ENCODE results near the gene RPS6KB1. TPM values are rescaled to one million over a fixed set of nuclear protein-coding genes. Genes with fewer than 3 reads are reported as not detected.
"Not testable (repeated sequence)": the region's sequence is repeated elsewhere in the genome, so short reads cannot be mapped to it uniquely, and the experiment has no call there.

Gene RPS6KB1
- total and polyA plus RNA-seq, 2 donors (not counting 1 experiment from before 2014, with no cell fraction given) = 15.6 to 69.7 TPM

DNA sequence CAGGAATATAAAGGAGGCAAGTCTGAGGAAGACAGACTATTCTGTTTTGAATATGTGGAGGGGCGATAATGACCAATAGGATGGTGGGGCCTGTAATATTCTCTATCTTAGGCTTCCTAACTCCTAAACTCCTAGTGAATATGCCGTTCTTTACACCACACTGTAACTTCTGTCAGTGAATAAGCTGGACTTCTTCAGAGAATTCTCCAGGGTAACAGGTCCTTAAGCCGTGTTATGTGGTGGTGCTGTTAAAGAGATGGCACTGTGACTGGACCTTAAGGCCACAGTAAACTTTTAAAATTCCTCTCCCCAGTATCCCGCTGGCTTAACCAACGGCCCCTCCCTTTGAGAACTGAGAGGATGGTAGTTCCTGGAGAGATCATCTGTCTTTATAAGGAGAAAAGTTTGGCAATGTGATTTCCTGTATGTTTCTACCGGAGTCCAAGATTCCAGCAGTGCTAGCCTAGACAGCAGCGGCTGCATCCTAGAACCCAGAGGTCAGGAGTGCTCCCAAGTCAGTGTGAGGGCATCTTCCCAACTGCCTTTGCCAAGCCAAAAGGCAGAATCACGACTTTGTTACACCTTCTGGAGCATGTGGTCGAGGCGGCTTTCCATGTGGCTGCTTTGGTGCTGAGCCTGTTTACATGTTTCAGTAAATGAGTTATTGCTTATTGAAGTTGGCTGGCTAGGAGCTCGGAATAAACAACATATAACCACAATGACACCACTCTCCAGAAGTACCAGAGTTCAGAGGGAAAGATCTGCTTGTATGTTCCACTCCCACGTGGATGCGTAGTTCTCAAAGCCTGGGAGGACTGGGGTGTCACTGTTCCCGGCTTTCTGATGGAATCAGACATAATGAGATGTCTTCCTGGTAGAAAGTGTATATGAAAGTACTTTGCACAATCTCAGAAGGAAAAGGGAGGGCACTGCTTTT, 41.2 kb upstream of the RPS6KB1 start:
- no peaks in the 10 kb centered on the region for H3K79me2 ChIP-seq (ENCODE audit: control insufficient read depth, insufficient read depth, low read length)
- H3K27me3 ChIP-seq (replicated peaks in 1 of 4; ENCODE audit: control extremely low read depth in 1 of 4, control insufficient read depth in 3 of 4, insufficient read depth in 4 of 4, low read length in 3 of 4) = no peaks in the 10 kb centered on the region
- TF ChIP-seq CTCF (IDR thresholded peaks at IDR 0.05) (no peak), EZH2 (IDR thresholded peaks at IDR 0.05; ENCODE audit: borderline replicate concordance, insufficient read depth, low read depth, low read length, poor library complexity, severe bottlenecking) (no peak)
- H3K36me3 ChIP-seq (replicated peaks in 1 of 2; ENCODE audit: control extremely low read depth in 1 of 2, control insufficient read depth in 1 of 2, extremely low read depth in 1 of 2, insufficient read depth in 2 of 2, low read length in 1 of 2) = no peaks in the 10 kb centered on the region
- no peak overlapping the region for H3K4me3 ChIP-seq (ENCODE audit: control extremely low read depth in 1 of 5, extremely low read depth in 1 of 5, insufficient read depth in 1 of 5, low read depth in 2 of 5, low read length in 4 of 5)
- H3K27me3 Mint-ChIP-seq = no peaks in the 10 kb centered on the region
- 94% methylated on average over 8 of the region's 14 CpGs for whole genome bisulfite sequencing (ENCODE audit: insufficient coverage)
- H3K9ac ChIP-seq (ENCODE audit: low read length) = no peak overlapping the region
- ATAC-seq (ENCODE audit: low read depth) = no peak
- H3K27ac ChIP-seq (ENCODE audit: low read length in 2 of 2) = no peak overlapping the region
- no peaks in the 10 kb centered on the region for H4K20me1 ChIP-seq (ENCODE audit: control insufficient read depth, insufficient read depth, low read length, poor library complexity, severe bottlenecking)
- peak overlapping the region; percentile 11 for H3K27ac Mint-ChIP-seq
- no peak overlapping the region for H3K4me3 Mint-ChIP-seq
- no peak for DNase-seq
- ChIA-PET POLR2A (no interaction called here), CTCF (interaction anchor here (1.3 to 4.0 kb wide), 2 partner anchors 10 to 13 kb away, joined by 3 to 22 read pairs; no protein-coding TSS in a partner anchor)
- no peaks in the 10 kb centered on the region for H3K9me3 ChIP-seq (ENCODE audit: control extremely low read depth in 1 of 3, control insufficient read depth in 2 of 3, insufficient read depth in 1 of 3, low read length in 2 of 3)
- H3K4me1 ChIP-seq (ENCODE audit: control insufficient read depth in 2 of 2, insufficient read depth in 2 of 2, low read length in 2 of 2) = peaks cover 26 to 36% of the 10 kb centered on the region in 2 donors
- no peaks in the 10 kb centered on the region for H3K9me3 Mint-ChIP-seq (ENCODE audit: insufficient read depth)
- H3K4me1 Mint-ChIP-seq = peaks cover 32% of the 10 kb centered on the region
- no peak overlapping the region for H2AFZ ChIP-seq (ENCODE audit: insufficient read depth, low read depth, low read length, poor library complexity, severe bottlenecking)
- H3K4me2 ChIP-seq (replicated peaks; ENCODE audit: low read depth, low read length, poor library complexity, severe bottlenecking) = no peak overlapping the region
- intact Hi-C loops (cut with micrococcal nuclease) = loop anchor here (2.0 kb wide), 1 partner anchor 41 kb away; the partner anchor contains the start of genes RPS6KB1 and TUBD1

DNA sequence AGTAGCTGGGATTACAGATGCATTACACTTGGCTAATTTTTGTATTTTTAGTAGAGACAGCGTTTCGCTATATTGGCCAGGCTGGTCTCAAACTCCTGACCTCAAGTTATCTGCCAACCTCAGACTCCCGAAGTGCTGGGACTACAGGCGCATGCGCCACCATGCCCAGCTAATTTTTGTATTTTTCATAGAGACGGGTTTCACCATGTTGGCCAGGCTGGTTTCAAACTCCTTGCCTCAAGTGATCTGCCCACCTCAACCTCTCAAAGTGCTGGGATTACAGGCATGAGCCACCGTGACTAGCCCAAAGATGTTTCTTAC, 40.1 kb upstream of the RPS6KB1 start:
- ATAC-seq (ENCODE audit: low read depth); H3K9me3 Mint-ChIP-seq (ENCODE audit: insufficient read depth); H3K27ac ChIP-seq (ENCODE audit: low read length in 2 of 2); H3K9me3 ChIP-seq (ENCODE audit: control extremely low read depth in 1 of 3, control insufficient read depth in 2 of 3, insufficient read depth in 1 of 3, low read length in 2 of 3); H2AFZ ChIP-seq (ENCODE audit: insufficient read depth, low read depth, low read length, poor library complexity, severe bottlenecking); H3K27me3 Mint-ChIP-seq; H3K9ac ChIP-seq (ENCODE audit: low read length); H3K4me2 ChIP-seq (replicated peaks; ENCODE audit: low read depth, low read length, poor library complexity, severe bottlenecking); H4K20me1 ChIP-seq (ENCODE audit: control insufficient read depth, insufficient read depth, low read length, poor library complexity, severe bottlenecking); H3K4me3 Mint-ChIP-seq; H3K27me3 ChIP-seq (replicated peaks in 1 of 4; ENCODE audit: control extremely low read depth in 1 of 4, control insufficient read depth in 3 of 4, insufficient read depth in 4 of 4, low read length in 3 of 4); H3K4me3 ChIP-seq (ENCODE audit: control extremely low read depth in 1 of 5, extremely low read depth in 1 of 5, insufficient read depth in 1 of 5, low read depth in 2 of 5, low read length in 4 of 5); DNase-seq; H3K79me2 ChIP-seq (ENCODE audit: control insufficient read depth, insufficient read depth, low read length); H3K36me3 ChIP-seq (replicated peaks in 1 of 2; ENCODE audit: control extremely low read depth in 1 of 2, control insufficient read depth in 1 of 2, extremely low read depth in 1 of 2, insufficient read depth in 2 of 2, low read length in 1 of 2): not testable (repeated sequence)
- H3K4me1 ChIP-seq (ENCODE audit: control insufficient read depth in 2 of 2, insufficient read depth in 2 of 2, low read length in 2 of 2) = peaks cover 15 to 25% of the 10 kb centered on the region in 2 donors
- ChIA-PET POLR2A (interaction anchor here (0.6 kb wide), 1 partner anchor 8 kb away, joined by 6 read pairs; no protein-coding TSS in a partner anchor), CTCF (interaction anchor here (0.6 to 4.0 kb wide), 6 partner anchors 11 to 69 kb away, joined by 3 to 22 read pairs (median 5); no protein-coding TSS in a partner anchor)
- H3K27ac Mint-ChIP-seq = peak overlapping the region; percentile 78
- intact Hi-C loops (cut with micrococcal nuclease) = loop anchor here (2.0 kb wide), 1 partner anchor 40 kb away; the partner anchor contains the start of genes RPS6KB1 and TUBD1
- H3K4me1 Mint-ChIP-seq = peaks cover 24% of the 10 kb centered on the region
- 100% methylated on average over 6 of the region's 7 CpGs for WGBS (ENCODE audit: insufficient coverage)

All from B cell (primary cell).